ENCODE measurements around the gene BDKRB2. TPM values are rescaled to one million over a fixed set of nuclear protein-coding genes. Genes with fewer than 3 reads are reported as not detected.

BDKRB2 gene
- total RNA-seq = not detected

GRCh38 chr14:96204151-96205058 lies at the start of gene BDKRB2:
TSS of gene BDKRB2 (plus strand) at chr14:96204839. CDS start at chr14:96237108, 32,269 bp downstream.
- CTCF ChIA-PET = interaction anchor here (0.6 kb wide), 1 partner anchor 775 kb away, joined by 3 read pairs; no protein-coding TSS in a partner anchor
- POLR2A ChIA-PET = no interaction called here

GRCh38 chr14:96154900-96155299 lies 49.7 kb upstream of the BDKRB2 start:
- ChIA-PET CTCF (no interaction called here), POLR2A (no interaction called here)

GRCh38 chr14:96156804-96157760 lies 47.6 kb upstream of the BDKRB2 start:
- ChIA-PET POLR2A (no interaction called here), CTCF (interaction anchor here (0.5 kb wide), 1 partner anchor 116 kb away, joined by 6 read pairs; no protein-coding TSS in a partner anchor)

- ChIA-PET POLR2A (no interaction called here), CTCF (no interaction called here)
Observed at GRCh38 chr14:96158735-96159134, 45.9 kb upstream of the BDKRB2 start.

GRCh38 chr14:96160076-96160912 lies 44.3 kb upstream of the BDKRB2 start:
- CTCF ChIA-PET = no interaction called here
- POLR2A ChIA-PET = no interaction called here

GRCh38 chr14:96160913-96161310 lies 43.7 kb upstream of the BDKRB2 start:
- POLR2A ChIA-PET = no interaction called here

GRCh38 chr14:96161636-96162035 lies 43.0 kb upstream of the BDKRB2 start:
- ChIA-PET CTCF (no interaction called here), POLR2A (no interaction called here)

More at GRCh38 chr14:96160913-96161310, 43.7 kb upstream of the BDKRB2 start:
- CTCF ChIA-PET = no interaction called here

- CTCF ChIA-PET = no interaction called here
- POLR2A ChIA-PET = no interaction called here
Observed at GRCh38 chr14:96162265-96162664, 42.4 kb upstream of the BDKRB2 start.

- CTCF ChIA-PET = no interaction called here
Observed at GRCh38 chr14:96162741-96163140, 41.9 kb upstream of the BDKRB2 start.

GRCh38 chr14:96164861-96165490 lies 39.7 kb upstream of the BDKRB2 start:
- ChIA-PET CTCF (no interaction called here), POLR2A (no interaction called here)

More at GRCh38 chr14:96162741-96163140, 41.9 kb upstream of the BDKRB2 start:
- POLR2A ChIA-PET = no interaction called here

GRCh38 chr14:96165493-96166436 lies 38.9 kb upstream of the BDKRB2 start:
- POLR2A ChIA-PET = no interaction called here

GRCh38 chr14:96166461-96167223 lies 38.0 kb upstream of the BDKRB2 start:
- ChIA-PET POLR2A (interaction anchor here (0.5 kb wide), 1 partner anchor 19 kb away, joined by 3 read pairs; no protein-coding TSS in a partner anchor), CTCF (no interaction called here)

More at GRCh38 chr14:96165493-96166436, 38.9 kb upstream of the BDKRB2 start:
- CTCF ChIA-PET = no interaction called here

- POLR2A ChIA-PET = interaction anchor here (0.5 kb wide), 1 partner anchor 20 kb away, joined by 3 read pairs; no protein-coding TSS in a partner anchor
- CTCF ChIA-PET = no interaction called here
Observed at GRCh38 chr14:96167224-96168148, 37.2 kb upstream of the BDKRB2 start.

- ChIA-PET CTCF (no interaction called here), POLR2A (no interaction called here)
Observed at GRCh38 chr14:96168581-96168980, 36.1 kb upstream of the BDKRB2 start.

GRCh38 chr14:96170961-96171592 lies 33.6 kb upstream of the BDKRB2 start:
- ChIA-PET CTCF (interaction anchor here (0.6 kb wide), 1 partner anchor 102 kb away, joined by 5 read pairs; no protein-coding TSS in a partner anchor), POLR2A (no interaction called here)

Data from activated CD8-positive, alpha-beta memory T cell treated with anti-CD3 and anti-CD28 coated beads for 36 hours (primary cell).